Measurements from ENCODE around the gene BRIP1.
A peak's percentile ranks its signal among the peaks of the same experiment; 100 is the strongest.
"Not testable (repeated sequence)": the region's sequence is repeated elsewhere in the genome, so short reads cannot be mapped to it uniquely, and the experiment has no call there.

Gene BRIP1

GRCh38 chr17:61799812-61800484 lies 63.4 kb downstream of the BRIP1 start:
- DNase-seq (ENCODE audit: low spot score) = no peak

GRCh38 chr17:61797283-61797682 lies 66.0 kb downstream of the BRIP1 start:
- DNase-seq (ENCODE audit: low spot score) = no peak

- DNase-seq (ENCODE audit: low spot score) = no peak
These were observed 67.8 kb downstream of the BRIP1 start for GRCh38 chr17:61795546-61795945.

- no peak for DNase-seq (ENCODE audit: low spot score)
These were observed 68.5 kb downstream of the BRIP1 start for GRCh38 chr17:61794792-61795191.

- DNase-seq (ENCODE audit: low spot score) = no peak
These were observed 69.1 kb downstream of the BRIP1 start for GRCh38 chr17:61794242-61794641.

GRCh38 chr17:61793565-61793964 lies 69.8 kb downstream of the BRIP1 start:
- DNase-seq (ENCODE audit: low spot score) = no peak

GRCh38 chr17:61789872-61790271 lies 73.5 kb downstream of the BRIP1 start:
- no peak for DNase-seq (ENCODE audit: low spot score)

GRCh38 chr17:61786088-61786487 lies 77.2 kb downstream of the BRIP1 start:
- DNase-seq (ENCODE audit: low spot score) = no peak

GRCh38 chr17:61784510-61784909 lies 78.8 kb downstream of the BRIP1 start:
- no peak for DNase-seq (ENCODE audit: low spot score)

GRCh38 chr17:61783556-61784304 lies 79.6 kb downstream of the BRIP1 start:
- no peak for DNase-seq (ENCODE audit: low spot score)

- no peak for DNase-seq (ENCODE audit: low spot score)
These were observed 80.2 kb downstream of the BRIP1 start for GRCh38 chr17:61783120-61783519.

GRCh38 chr17:61782683-61783082 lies 80.6 kb downstream of the BRIP1 start:
- DNase-seq (ENCODE audit: low spot score) = no peak

GRCh38 chr17:61775364-61775763 lies 88.0 kb downstream of the BRIP1 start:
- no peak for DNase-seq (ENCODE audit: low spot score)

- DNase-seq (ENCODE audit: low spot score) = no peak
These were observed 88.6 kb downstream of the BRIP1 start for GRCh38 chr17:61774724-61775123.

- not testable (repeated sequence) for DNase-seq (ENCODE audit: low spot score)
These were observed 89.2 kb downstream of the BRIP1 start for GRCh38 chr17:61774087-61774486.

GRCh38 chr17:61770752-61771533 lies 92.4 kb downstream of the BRIP1 start:
- peak; percentile 5 for DNase-seq (ENCODE audit: low spot score)

- DNase-seq (ENCODE audit: low spot score) = no peak
These were observed 93.3 kb downstream of the BRIP1 start for GRCh38 chr17:61770043-61770442.

- DNase-seq (ENCODE audit: low spot score) = no peak
These were observed 94.9 kb downstream of the BRIP1 start for GRCh38 chr17:61768405-61768804.

- DNase-seq (ENCODE audit: low spot score) = no peak
These were observed 96.8 kb downstream of the BRIP1 start for GRCh38 chr17:61766520-61766919.

GRCh38 chr17:61764846-61765245 lies 98.5 kb downstream of the BRIP1 start:
- no peak for DNase-seq (ENCODE audit: low spot score)

GRCh38 chr17:61761827-61762226 lies 101.5 kb downstream of the BRIP1 start:
- DNase-seq (ENCODE audit: low spot score) = no peak

- no peak for DNase-seq (ENCODE audit: low spot score)
These were observed 104.0 kb downstream of the BRIP1 start for GRCh38 chr17:61759362-61759761.

GRCh38 chr17:61758430-61758829 lies 104.9 kb downstream of the BRIP1 start:
- no peak for DNase-seq (ENCODE audit: low spot score)

Data from AG20443 (cell line).